HG03354 (cell line): ENCODE results near the gene TMEM158.

ENCODE experiments used
- ATAC-seq: cut with Tn5 transposase; IDR thresholded peaks from one replicate; pipeline ENCODE4 v1.9.1; 2021; ENCODE audit warnings: mild to moderate bottlenecking; ENCODE audit not compliant: unreplicated experiment, poor library complexity, severe bottlenecking

The TMEM158 gene

GRCh38 chr3:45235409-45235808, 9.3 kb upstream of the TMEM158 start:
- no peak for ATAC-seq

GRCh38 chr3:45234250-45234649, 8.2 kb upstream of the TMEM158 start:
- no peak for ATAC-seq

GRCh38 chr3:45232521-45232920, 6.4 kb upstream of the TMEM158 start:
- ATAC-seq, result no peak

GRCh38 chr3:45227946-45228345, 1.9 kb upstream of the TMEM158 start:
- no peak for ATAC-seq

GRCh38 chr3:45227071-45227820, 1.2 kb upstream of the TMEM158 start:
- ATAC-seq, result no peak

- ATAC-seq, result peak; percentile 46
Measured at GRCh38 chr3:45225465-45226205, 452 bp downstream of the TMEM158 start.

- ATAC-seq, result peak; percentile 30
Measured at GRCh38 chr3:45224824-45225464, 1.1 kb downstream of the TMEM158 start.

GRCh38 chr3:45223889-45224727, 2.0 kb downstream of the TMEM158 start:
- ATAC-seq, result no peak

- no peak for ATAC-seq
Measured at GRCh38 chr3:45219694-45220093, 6.4 kb downstream of the TMEM158 start.

GRCh38 chr3:45218578-45219390, 7.3 kb downstream of the TMEM158 start:
- ATAC-seq, result no peak

GRCh38 chr3:45216021-45216609, 10.0 kb downstream of the TMEM158 start:
- no peak for ATAC-seq

- no peak for ATAC-seq
Measured at GRCh38 chr3:45215466-45215865, 10.6 kb downstream of the TMEM158 start.

GRCh38 chr3:45214061-45214680, 11.9 kb downstream of the TMEM158 start:
- no peak for ATAC-seq

- no peak for ATAC-seq
Measured at GRCh38 chr3:45212095-45212468, 14.0 kb downstream of the TMEM158 start.

- ATAC-seq, result no peak
Measured at GRCh38 chr3:45211466-45212094, 14.5 kb downstream of the TMEM158 start.

- no peak for ATAC-seq
Measured at GRCh38 chr3:45210308-45211041, 15.6 kb downstream of the TMEM158 start.

GRCh38 chr3:45209526-45209925, 16.6 kb downstream of the TMEM158 start:
- no peak for ATAC-seq
